Measurements from ENCODE around the gene AMPD3.

AMPD3 gene

GRCh38 chr11:10499452-10499851 lies 44.4 kb downstream of the AMPD3 start:
- TF ChIP-seq RAD21 (IDR thresholded peaks at IDR 0.05; ENCODE audit: low read depth) (no peak), EP300 (IDR thresholded peaks at IDR 0.05; ENCODE audit: borderline replicate concordance) (no peak), USF1 (IDR thresholded peaks at IDR 0.05) (no peak), FOXM1 (IDR thresholded peaks at IDR 0.05; ENCODE audit: borderline replicate concordance, low read depth) (no peak), EGR1 (IDR thresholded peaks at IDR 0.05) (no peak), ZBTB7A (IDR thresholded peaks at IDR 0.05; ENCODE audit: low read depth) (no peak), TEAD4 (IDR thresholded peaks at IDR 0.05) (no peak), TAF1 (IDR thresholded peaks at IDR 0.05; ENCODE audit: low read depth) (no peak), YY1 (IDR thresholded peaks at IDR 0.05; ENCODE audit: low read depth) (no peak), CEBPB (IDR thresholded peaks at IDR 0.05) (no peak), MAX (IDR thresholded peaks at IDR 0.05) (no peak), CREB1 (IDR thresholded peaks at IDR 0.05; ENCODE audit: low read depth) (no peak), NFIC (IDR thresholded peaks at IDR 0.05) (no peak), TCF12 (IDR thresholded peaks at IDR 0.05; ENCODE audit: low read depth) (no peak), REST (IDR thresholded peaks at IDR 0.05; ENCODE audit: low read depth) (no peak)

GRCh38 chr11:10499874-10500601 lies 45.0 kb downstream of the AMPD3 start:
- TF ChIP-seq CEBPB (IDR thresholded peaks at IDR 0.05) (no peak), TEAD4 (IDR thresholded peaks at IDR 0.05) (no peak), NFIC (IDR thresholded peaks at IDR 0.05) (no peak), ZBTB7A (IDR thresholded peaks at IDR 0.05; ENCODE audit: low read depth) (no peak), EGR1 (IDR thresholded peaks at IDR 0.05) (no peak), FOXM1 (IDR thresholded peaks at IDR 0.05; ENCODE audit: borderline replicate concordance, low read depth) (no peak), USF1 (IDR thresholded peaks at IDR 0.05) (no peak), TCF12 (IDR thresholded peaks at IDR 0.05; ENCODE audit: low read depth) (no peak), TAF1 (IDR thresholded peaks at IDR 0.05; ENCODE audit: low read depth) (no peak), EP300 (IDR thresholded peaks at IDR 0.05; ENCODE audit: borderline replicate concordance) (no peak), REST (IDR thresholded peaks at IDR 0.05; ENCODE audit: low read depth) (no peak)

- TF ChIP-seq RAD21 (IDR thresholded peaks at IDR 0.05; ENCODE audit: low read depth) (no peak), TEAD4 (IDR thresholded peaks at IDR 0.05) (no peak), EGR1 (IDR thresholded peaks at IDR 0.05) (no peak), YY1 (IDR thresholded peaks at IDR 0.05; ENCODE audit: low read depth) (no peak), USF1 (IDR thresholded peaks at IDR 0.05) (no peak), MAX (IDR thresholded peaks at IDR 0.05) (no peak), CREB1 (IDR thresholded peaks at IDR 0.05; ENCODE audit: low read depth) (no peak)
Measured at GRCh38 chr11:10500757-10501684, 46.0 kb downstream of the AMPD3 start.

GRCh38 chr11:10502065-10502680 lies 47.1 kb downstream of the AMPD3 start:
- TF ChIP-seq YY1 (IDR thresholded peaks at IDR 0.05; ENCODE audit: low read depth), result no peak
- TF ChIP-seq TAF1 (IDR thresholded peaks at IDR 0.05; ENCODE audit: low read depth), result no peak
- TF ChIP-seq CREB1 (IDR thresholded peaks at IDR 0.05; ENCODE audit: low read depth), result no peak
- TF ChIP-seq ZBTB7A (IDR thresholded peaks at IDR 0.05; ENCODE audit: low read depth), result no peak
- no peak for TF ChIP-seq USF1 (IDR thresholded peaks at IDR 0.05)
- TF ChIP-seq RAD21 (IDR thresholded peaks at IDR 0.05; ENCODE audit: low read depth), result no peak
- no peak for TF ChIP-seq EGR1 (IDR thresholded peaks at IDR 0.05)
- no peak for TF ChIP-seq EP300 (IDR thresholded peaks at IDR 0.05; ENCODE audit: borderline replicate concordance)
- no peak for TF ChIP-seq NFIC (IDR thresholded peaks at IDR 0.05)
